ENCODE measurements around the gene CERS3.

- no peak for TF ChIP-seq CTCF (IDR thresholded peaks at IDR 0.05)
- no peak for TF ChIP-seq POLR2A (IDR thresholded peaks at IDR 0.05)
These were observed 89.2 kb downstream of the CERS3 start for GRCh38 chr15:100439514-100439913.

Data from thyroid gland (tissue), 4 donors.